Measurements from ENCODE around the gene DDIT3.
"Not testable (repeated sequence)": the region's sequence is repeated elsewhere in the genome, so short reads cannot be mapped to it uniquely, and the experiment has no call there.

DDIT3 gene

DNA sequence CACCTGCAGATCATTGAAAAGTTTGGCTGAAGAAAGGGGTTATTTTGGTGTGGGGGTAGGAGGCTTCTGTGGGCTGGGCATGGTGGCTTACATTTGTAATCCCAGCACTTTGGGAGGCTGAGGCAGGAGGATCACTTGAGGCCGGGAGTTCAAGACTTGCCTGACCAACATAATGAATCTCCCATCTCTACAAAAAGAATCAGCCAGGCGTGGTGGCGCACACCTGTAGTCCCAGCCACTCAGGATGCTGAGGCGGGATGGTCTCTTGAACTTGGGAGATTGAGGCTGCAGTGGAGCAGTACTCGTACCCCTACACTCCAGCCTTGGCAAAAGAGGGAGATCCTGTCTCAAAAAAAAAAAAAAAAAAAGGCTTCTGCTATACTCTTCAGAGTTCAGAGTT is 7.0 kb downstream of the DDIT3 start:
- DNase-seq, result no peak

DNA sequence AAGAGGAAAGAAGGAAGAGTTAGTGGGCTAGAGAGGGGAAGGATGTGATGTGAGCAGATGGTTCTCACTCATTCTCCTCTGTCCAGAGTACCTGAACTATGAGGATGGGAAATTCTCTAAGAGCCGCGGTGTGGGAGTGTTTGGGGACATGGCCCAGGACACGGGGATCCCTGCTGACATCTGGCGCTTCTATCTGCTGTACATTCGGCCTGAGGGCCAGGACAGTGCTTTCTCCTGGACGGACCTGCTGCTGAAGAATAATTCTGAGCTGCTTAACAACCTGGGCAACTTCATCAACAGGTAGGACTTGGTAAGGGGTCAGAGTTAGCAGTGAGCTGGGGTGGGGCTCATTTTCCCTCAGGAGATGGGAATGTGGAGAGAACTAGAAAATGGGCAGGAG is 7.6 kb downstream of the DDIT3 start:
- no peak for DNase-seq

DNA sequence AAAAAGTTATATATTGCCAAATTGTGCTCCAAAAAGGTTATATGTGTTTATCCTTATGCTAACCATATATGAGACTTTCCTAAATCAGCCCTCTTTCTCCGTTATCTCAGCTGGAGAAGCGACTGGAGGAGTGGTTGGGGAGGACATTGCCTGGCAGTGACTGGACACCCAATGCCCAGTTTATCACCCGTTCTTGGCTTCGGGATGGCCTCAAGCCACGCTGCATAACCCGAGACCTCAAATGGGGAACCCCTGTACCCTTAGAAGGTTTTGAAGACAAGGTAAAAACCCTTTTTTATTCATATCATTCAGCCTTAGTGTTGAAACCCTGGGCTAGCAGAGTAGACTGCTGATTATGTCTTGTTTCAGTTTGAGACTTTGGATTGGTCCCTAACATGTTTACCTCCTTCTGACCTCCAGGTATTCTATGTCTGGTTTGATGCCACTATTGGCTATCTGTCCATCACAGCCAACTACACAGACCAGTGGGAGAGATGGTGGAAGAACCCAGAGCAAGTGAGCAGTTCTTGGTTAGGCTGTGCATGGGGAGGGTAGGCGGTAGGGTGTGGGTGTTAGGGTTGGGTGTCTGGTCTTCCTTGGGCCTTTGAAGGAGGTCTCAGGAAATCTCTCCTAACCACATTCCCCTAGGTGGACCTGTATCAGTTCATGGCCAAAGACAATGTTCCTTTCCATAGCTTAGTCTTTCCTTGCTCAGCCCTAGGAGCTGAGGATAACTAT is 8.6 kb downstream of the DDIT3 start:
- DNase-seq, result no peak

- no peak for DNase-seq
Measured at GRCh38 chr12:57511161-57511560, 9.2 kb downstream of the DDIT3 start.

DNA sequence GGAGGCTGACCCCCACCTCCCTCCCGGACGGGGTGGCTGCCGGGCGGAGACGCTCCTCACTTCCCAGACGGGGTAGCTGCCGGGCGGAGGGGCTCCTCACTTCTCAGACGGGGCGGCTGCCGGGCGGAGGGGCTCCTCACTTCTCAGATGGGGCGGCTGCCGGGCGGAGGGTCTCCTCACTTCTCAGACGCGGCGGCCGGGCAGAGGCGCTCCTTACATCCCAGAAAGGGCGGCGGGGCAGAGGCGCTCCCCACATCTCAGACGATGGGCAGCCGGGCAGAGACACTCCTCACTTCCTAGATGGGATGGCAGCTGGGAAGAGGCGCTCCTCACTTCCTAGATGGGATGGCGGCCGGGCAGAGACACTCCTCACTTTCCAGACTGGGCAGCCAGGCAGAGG is 12.5 kb downstream of the DDIT3 start:
- not testable (repeated sequence) for DNase-seq

GRCh38 chr12:57506541-57506940 is 13.8 kb downstream of the DDIT3 start:
- not testable (repeated sequence) for DNase-seq

DNA sequence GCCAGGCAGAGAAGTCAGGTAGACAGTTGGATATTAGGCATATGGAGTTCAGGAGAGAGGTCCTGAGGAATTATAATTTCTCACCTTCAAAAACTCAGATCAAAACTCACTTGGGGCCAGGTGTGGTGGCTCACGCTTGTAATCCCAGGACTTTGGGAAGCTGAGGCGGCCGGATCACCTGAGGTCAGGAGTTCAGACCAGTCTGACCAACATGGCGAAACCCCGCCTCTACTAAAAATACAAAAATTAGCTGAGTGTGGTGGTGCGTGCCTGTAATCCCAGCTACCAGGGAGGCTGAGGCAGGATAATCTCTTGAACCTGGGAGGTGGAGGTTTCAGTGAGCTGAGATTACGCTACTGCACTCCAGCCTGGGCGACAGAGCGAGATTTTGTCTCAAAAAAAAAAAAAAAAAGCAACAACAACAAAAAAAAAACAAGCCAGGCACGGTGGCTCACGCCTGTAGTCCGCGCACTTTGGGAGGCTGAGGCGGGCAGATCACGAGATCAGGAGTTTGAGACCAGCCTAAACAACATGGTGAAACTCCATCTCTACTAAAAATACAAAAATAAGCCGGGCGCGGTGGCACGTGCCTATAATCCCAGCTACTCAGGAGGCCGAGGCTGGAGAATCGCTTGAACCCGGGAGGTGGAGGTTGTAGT is 17.9 kb downstream of the DDIT3 start:
- not testable (repeated sequence) for DNase-seq

DNA sequence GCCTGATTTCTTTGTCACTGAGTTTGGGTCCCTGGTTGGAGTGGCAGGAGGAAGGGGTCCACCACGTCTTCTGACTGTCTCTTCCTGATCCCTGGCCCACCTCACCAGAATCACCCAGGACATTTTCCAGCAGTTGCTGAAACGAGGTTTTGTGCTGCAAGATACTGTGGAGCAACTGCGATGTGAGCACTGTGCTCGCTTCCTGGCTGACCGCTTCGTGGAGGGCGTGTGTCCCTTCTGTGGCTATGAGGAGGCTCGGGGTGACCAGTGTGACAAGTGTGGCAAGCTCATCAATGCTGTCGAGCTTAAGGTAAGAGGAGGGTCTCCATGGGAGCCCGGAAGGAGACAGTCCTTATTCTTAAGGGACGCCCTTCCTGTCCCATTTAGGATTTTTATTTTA is 20.1 kb downstream of the DDIT3 start:
- DNase-seq, result no peak

- no peak for DNase-seq
Measured at GRCh38 chr12:57498571-57498970, 21.7 kb downstream of the DDIT3 start.

- DNase-seq, result no peak
Measured at GRCh38 chr12:57498132-57498502, 22.2 kb downstream of the DDIT3 start.

DNA sequence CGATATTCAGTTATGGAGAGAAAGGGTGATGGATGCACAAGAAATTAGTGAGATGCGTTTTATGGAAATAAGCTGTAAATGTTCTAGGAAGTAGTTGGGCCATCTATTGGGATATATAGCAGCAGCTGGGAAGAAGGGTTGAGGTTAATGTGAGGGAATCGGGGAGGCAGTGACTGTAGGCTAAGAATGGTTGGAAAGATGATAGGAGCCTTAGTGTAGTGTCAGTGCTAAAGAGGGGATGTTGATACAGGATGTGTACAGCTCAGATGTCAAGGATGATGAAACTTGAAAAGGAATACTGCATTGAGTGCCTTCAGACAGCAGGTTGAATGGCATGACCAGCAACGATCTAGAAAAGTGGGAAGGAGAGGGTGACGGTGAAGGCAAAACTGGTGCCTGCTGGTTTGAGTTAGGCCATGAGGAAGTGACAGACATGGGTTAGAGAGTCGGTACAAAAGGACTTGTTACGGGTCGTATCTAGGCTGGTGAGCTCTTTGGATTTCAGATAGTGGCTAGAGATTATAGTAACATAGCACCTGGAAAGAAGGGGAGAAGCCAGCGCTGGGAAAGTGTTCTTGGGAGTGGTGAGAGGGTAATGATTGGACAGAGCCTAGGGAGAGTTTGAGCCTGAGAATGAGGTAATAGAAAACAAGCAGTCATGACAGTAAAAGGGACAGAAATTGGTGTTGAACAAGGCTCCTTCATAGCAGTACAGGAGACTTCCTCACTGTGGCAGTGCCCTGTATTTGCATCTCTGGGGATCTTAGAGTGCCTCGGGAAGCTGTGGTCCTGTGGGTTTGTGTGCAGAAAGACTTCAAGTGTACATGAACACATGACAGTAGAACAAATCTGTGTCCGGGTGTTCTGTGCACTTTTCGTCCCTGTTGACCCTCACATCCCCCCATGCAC is 22.8 kb downstream of the DDIT3 start:
- DNase-seq, result no peak

GRCh38 chr12:57496822-57497221 is 23.5 kb downstream of the DDIT3 start:
- no peak for DNase-seq

GRCh38 chr12:57495051-57495701 is 25.1 kb downstream of the DDIT3 start:
- DNase-seq, result not testable (repeated sequence)

GRCh38 chr12:57491393-57492280 is 28.7 kb downstream of the DDIT3 start:
- DNase-seq, result no peak

DNA sequence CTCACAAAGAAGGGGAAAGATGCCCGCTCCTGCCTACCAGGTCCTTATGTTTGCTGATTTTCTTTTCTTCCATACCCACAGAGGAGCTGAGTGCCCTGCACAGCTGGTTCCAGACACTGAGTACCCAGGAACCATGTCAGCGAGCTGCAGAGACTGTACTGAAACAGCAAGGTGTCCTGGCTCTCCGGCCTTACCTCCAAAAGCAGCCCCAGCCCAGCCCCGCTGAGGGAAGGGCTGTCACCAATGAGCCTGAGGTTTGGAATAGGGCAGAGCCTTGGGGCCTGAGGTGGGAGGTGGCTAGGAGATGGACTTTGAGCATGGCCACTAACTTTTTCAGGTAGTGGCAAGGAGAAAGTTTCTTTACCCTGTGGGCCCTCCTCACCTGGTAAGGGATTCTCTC is 30.2 kb downstream of the DDIT3 start:
- no peak for DNase-seq

- peak; percentile 24 for DNase-seq
Measured at GRCh38 chr12:57489157-57489641, 31.1 kb downstream of the DDIT3 start.

- no peak for DNase-seq
Measured at GRCh38 chr12:57488402-57489156, 31.7 kb downstream of the DDIT3 start.

DNA sequence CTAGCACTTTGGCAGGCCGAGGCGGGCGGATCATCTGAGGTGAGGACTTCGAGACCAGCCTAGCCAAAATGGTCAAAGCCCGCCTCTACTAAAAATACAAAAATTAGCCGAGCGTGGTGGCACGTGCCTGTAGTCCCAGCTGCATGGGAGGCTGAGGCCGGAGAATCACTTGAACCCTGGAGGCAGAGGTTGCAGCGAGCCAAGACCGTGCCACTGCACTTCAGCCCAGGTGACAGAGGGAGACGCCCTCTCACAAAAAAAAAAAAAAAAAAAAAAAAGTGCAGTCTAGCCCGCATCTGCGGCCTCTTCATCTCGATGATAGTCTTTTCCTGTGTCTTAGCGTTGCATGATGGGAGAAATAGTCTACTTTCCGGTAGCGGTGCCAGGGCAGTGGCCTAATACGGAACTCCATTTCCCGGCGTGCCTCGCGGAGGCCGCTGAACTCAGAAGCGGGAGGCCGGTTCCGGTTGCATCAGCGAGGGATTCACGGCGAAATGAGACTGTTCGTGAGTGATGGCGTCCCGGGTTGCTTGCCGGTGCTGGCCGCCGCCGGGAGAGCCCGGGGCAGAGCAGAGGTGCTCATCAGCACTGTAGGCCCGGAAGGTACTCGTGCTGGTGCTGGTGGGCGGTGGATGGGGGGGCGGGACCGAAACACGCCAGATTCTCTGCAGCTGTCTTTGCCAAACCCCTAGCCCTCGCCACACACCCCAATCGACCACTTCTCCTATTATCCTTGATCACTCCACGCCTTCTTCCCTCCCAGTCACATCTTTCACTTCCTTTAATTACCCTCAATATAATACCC is 32.5 kb downstream of the DDIT3 start, which contains the start of gene MARS1:
TSS of gene MARS1 (plus strand) at position 472 of the 805 bp plus-strand sequence. CDS start at position 495, 23 bp downstream.
- DNase-seq, result peak; percentile 98

- DNase-seq, result no peak
Measured at GRCh38 chr12:57487055-57487596, 33.2 kb downstream of the DDIT3 start.
